Epithelial cell of proximal tubule (primary cell): Measurements from ENCODE around the gene TBC1D1. TPM values are rescaled to one million over a fixed set of nuclear protein-coding genes. Genes with fewer than 3 reads are reported as not detected.

Source experiments
- DNase-seq: peaks from one replicate; pipeline ENCODE4 v3.0.0-alpha.2; 2011; ENCODE audit warnings: low read depth
- H3K4me3 ChIP-seq: 2 replicates; pipeline ENCODE4 v1.5.1; 2011; ENCODE audit warnings: low read depth, mild to moderate bottlenecking, low read length
- total RNA-seq: library from RNA; depleted of rRNA; stranded (reverse); fragments of >200 nt; gene quantifications from 2 replicates; pipeline ENCODE4 v1.2.3, GENCODE V29; 2015
- TF ChIP-seq, protein P1 (sequence below): conservative IDR thresholded peaks from 2 replicates; pipeline ENCODE4 v1.5.1; 2012; ENCODE audit warnings: low read depth, mild to moderate bottlenecking, low read length

Gene TBC1D1
- total RNA-seq, result 157 and 162 TPM in 2 replicates

DNA sequence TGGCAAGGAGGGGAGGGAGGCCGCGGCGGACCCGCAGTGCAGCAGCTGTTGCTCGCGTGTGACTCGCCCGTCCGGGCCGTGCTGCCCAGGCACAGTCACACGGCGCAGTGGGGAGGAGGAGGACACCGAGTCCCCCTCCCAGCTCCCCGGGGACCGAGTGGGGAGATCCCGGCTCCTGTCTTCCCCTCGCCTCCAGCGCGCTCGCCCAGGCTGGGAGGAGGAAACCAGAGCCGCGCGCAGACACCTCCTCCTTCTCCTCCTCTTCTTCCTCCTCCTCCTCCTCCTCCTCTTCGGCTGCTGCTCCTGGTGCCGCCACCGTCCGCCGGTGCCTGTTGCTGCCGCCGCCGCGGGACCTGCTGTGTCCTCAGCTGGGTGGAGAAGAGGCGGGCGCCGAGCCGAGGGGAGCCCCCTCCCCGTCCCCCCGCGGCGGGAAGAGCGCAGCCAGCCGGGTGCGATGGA is at the start of gene TBC1D1:
TSS of gene TBC1D1 (plus strand) at position 284 of the 459 bp plus-strand sequence. CDS start 11,012 bp downstream, outside the sequence.
- peak within 1 kb of the TSS; percentile 60 for H3K4me3 ChIP-seq
- no peak for DNase-seq
- TF ChIP-seq, protein P1, sequence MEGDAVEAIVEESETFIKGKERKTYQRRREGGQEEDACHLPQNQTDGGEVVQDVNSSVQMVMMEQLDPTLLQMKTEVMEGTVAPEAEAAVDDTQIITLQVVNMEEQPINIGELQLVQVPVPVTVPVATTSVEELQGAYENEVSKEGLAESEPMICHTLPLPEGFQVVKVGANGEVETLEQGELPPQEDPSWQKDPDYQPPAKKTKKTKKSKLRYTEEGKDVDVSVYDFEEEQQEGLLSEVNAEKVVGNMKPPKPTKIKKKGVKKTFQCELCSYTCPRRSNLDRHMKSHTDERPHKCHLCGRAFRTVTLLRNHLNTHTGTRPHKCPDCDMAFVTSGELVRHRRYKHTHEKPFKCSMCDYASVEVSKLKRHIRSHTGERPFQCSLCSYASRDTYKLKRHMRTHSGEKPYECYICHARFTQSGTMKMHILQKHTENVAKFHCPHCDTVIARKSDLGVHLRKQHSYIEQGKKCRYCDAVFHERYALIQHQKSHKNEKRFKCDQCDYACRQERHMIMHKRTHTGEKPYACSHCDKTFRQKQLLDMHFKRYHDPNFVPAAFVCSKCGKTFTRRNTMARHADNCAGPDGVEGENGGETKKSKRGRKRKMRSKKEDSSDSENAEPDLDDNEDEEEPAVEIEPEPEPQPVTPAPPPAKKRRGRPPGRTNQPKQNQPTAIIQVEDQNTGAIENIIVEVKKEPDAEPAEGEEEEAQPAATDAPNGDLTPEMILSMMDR, result no peak

DNA sequence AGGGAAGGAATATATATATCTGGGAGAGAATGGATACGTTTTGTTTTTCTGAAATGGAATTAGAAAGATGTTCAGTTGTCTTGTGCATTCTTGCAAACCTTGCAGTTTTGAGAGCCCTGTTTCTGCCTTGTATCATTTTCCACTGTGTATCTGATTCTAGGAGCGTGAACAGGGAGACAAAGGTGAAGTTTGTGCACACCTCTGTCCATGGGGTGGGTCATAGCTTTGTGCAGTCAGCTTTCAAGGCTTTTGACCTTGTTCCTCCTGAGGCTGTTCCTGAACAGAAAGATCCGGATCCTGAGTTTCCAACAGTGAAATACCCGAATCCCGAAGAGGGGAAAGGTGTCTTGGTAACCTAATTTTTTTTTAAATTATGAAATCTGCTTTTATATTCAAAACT is 46.7 kb upstream of the TBC1D1 start:
- no peak overlapping the region for H3K4me3 ChIP-seq
- TF ChIP-seq, protein P1, result no peak
- no peak for DNase-seq

DNA sequence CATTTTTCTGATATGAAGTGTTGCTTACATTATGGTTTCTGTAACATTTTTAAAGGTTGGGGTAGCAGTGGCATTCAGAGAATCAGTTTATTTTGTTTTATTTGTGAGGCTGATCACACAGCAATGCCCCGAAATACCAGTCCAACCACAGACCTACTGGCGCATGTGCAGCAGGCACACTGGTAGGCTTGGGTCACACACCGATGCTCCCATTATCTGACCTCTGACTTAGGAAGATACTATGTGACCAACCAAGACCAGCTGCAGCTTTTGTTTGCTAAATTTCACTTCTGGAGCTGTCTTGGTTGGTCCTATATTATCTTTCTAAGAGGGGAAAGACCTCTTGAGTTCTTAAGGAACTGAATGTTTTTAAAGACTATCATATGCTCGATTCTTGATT is 45.7 kb upstream of the TBC1D1 start:
- TF ChIP-seq, protein P1, result no peak
- H3K4me3 ChIP-seq, result no peak overlapping the region
- DNase-seq, result no peak

GRCh38 chr4:37847311-37847884 is 43.5 kb upstream of the TBC1D1 start:
- TF ChIP-seq, protein P1, result no peak
- no peak for DNase-seq
- no peak overlapping the region for H3K4me3 ChIP-seq

GRCh38 chr4:37852376-37852775 is 38.5 kb upstream of the TBC1D1 start:
- H3K4me3 ChIP-seq, result no peak overlapping the region
- TF ChIP-seq, protein P1, result no peak
- DNase-seq, result no peak

GRCh38 chr4:37858112-37858511 is 32.8 kb upstream of the TBC1D1 start:
- no peak overlapping the region for H3K4me3 ChIP-seq
- TF ChIP-seq, protein P1, result no peak
- DNase-seq, result no peak

- TF ChIP-seq, protein P1, result no peak
Observed at GRCh38 chr4:37858872-37859271, 32.0 kb upstream of the TBC1D1 start.

More at GRCh38 chr4:37858872-37859271, 32.0 kb upstream of the TBC1D1 start:
- DNase-seq, result no peak
- H3K4me3 ChIP-seq, result no peak overlapping the region
